Dedifferentiated amniotic fluid mesenchymal stem cell (primary cell): ENCODE data around the gene SURF4.
A peak's percentile ranks its signal among the peaks of the same experiment; 100 is the strongest.

Experiments
- DNase-seq: peaks from one replicate; pipeline ENCODE4 v3.0.0-alpha.2; 2016; ENCODE audit errors: extremely low spot score

SURF4 gene

DNA sequence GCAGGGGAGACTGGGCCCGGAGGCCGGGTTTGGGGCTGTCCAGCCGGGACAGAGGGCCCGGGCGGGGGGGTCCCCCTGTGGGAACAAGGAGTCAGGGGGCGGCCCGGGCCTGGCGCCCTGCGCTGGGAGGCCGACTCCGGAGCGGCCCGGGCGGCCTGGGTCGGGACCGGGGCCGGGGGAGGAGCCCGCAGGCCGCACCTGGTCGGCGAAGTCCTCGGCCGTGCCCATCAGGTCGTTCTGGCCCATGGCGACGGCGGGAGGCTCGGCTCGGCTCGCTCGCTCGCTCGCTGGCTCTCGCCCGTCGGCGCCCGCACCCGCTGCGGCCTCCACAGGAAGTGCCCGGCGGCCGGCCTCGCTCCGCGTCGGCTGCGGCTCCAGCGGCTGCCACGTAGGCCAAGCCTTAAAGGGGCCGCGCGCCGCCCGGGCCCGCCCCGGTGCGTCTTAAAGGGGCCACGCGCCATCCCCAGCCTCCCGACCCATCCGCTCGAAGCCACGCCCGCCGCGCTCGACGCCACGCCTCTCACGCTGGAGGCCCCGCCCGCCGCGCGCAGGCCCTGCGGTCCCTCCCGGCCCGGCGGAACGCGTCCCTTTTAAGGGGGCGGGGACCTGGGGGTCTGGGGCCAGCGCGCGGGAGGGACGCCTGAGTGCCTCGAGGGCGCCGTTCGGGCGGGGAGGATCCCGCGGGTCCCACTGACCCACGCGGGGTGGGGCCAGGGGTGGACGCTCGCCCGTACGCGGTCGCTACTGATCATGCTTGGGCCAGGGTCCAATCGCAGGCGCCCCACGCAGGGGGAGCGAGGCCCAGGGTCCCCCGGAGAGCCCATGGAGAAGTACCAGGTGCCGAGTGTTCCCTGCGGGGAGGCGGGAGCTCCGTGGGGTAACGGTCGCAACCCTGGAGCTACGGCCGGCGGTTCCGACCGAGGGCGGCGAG is at the start of gene SURF4, which contains the start of gene STKLD1:
TSS of gene SURF4 (minus strand) at position 337 of the 931 bp plus-strand sequence. CDS start at position 246, 91 bp downstream.
TSS of gene STKLD1 (plus strand) at position 643 of the 931 bp plus-strand sequence. CDS start at position 751, 108 bp downstream.
- peak; percentile 90 for DNase-seq

DNA sequence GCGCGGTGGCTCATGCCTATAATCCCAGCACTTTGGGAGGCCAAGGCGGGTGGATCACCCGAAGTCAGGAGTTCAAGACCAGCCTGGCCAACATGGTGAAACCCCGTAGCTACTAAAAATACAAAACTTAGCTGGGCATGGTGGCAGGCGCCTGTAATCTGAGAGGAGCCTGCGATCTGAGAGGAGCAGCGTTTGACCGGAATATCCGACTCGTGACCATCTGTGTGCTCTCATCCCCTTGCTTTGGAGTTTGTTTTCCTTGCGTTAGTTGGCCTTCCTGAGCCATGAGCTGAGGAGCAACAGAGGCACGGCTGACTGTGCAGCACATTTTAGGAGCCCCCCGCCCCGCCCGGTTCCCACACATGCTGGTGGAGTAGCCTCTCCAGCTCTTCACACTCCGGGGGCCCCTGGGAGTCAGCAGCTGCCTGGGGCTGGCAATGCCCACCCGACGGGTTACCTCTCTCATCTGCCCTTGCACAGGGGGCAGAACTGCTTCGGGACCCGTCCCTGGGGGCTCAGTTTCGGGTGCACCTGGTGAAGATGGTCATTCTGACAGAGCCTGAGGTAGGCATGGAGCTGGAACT is 49.3 kb upstream of the SURF4 start:
- no peak for DNase-seq

DNA sequence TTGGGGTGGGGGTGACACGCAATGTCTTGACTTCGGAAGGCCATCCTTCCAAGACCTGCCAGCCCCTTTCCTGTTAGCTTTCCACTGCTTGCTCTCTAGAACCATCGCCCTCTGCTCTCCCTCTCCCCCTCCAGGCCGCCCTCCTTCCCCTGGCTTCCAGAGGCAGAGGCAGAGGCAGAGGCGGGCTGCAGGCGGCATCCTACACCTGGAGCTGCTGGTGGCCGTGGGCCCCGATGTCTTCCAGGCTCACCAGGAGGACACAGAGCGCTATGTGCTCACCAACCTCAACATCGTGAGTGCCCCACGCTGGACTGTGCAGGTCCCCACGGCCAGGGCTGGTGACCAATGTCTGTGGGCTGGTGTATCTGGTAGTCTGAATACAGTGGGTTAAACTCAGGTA is 48.3 kb upstream of the SURF4 start:
- DNase-seq = no peak

DNA sequence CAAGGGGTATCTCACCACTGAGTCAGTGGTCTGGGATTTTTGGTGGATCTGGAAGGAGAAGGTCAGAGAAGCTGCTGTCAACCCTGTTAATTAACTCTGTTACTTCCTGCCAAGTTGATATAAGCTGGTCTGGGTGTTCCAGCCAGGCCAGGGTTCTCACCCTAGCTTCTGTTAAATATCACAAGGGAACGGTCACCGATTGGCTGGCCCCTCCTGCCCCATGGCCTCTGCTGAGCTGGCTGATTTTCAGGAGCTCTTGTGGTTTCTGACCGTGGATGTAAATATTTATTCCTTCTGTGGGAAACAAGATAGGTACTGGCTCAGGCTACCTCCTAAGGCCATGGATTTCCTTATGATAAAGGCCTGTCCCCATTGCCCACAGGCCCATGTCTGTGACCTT is 47.4 kb upstream of the SURF4 start:
- no peak for DNase-seq

DNA sequence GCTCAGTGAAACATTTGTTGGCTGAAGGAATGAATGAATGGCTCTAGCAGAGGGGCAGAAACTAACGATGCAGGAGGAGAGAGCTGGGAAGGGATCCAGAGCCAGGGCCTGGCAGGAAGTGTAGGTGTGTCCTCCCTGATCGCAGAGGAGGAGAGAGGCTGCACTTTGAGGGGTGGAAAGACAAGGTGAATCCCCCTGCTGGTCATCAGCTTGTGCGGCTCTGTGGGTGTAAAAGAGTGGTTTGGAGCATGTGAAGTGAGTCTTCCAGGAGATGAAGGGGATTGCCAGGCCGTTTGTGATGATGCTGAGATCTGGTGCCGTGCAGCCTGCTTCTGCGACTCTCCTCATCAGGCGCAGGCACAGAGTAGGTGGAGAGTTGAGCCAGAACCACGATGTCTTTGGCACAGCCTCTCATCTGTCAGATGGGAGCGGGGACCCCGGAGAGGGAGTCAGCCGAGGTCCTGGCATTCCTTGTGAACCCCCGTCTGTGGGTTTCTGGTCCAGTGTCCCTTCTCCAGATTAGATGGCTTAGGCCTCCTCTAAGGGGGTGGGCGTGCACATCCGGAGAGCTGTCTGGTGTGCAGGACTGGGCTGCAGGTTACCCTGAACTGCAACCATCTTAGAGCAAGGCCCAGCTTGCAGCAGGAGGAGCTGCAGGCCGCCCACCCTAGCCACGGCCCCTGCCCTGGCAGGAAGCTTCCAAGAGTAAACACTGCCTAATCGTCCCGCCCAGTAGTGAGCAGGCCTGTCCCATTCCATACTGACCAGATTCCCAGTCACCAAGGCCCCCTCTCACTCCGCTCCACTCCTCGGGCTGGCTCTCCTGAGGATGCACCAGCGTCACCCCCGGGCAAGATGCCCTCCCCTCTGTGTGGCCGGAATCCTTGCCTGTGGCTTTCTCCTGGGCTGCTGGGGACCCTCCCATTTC is 46.0 kb upstream of the SURF4 start, which contains the start of gene ADAMTS13:
TSS of gene ADAMTS13 (plus strand) at position 753 of the 928 bp plus-strand sequence. CDS start at position 830, 77 bp downstream.
- DNase-seq = no peak

DNA sequence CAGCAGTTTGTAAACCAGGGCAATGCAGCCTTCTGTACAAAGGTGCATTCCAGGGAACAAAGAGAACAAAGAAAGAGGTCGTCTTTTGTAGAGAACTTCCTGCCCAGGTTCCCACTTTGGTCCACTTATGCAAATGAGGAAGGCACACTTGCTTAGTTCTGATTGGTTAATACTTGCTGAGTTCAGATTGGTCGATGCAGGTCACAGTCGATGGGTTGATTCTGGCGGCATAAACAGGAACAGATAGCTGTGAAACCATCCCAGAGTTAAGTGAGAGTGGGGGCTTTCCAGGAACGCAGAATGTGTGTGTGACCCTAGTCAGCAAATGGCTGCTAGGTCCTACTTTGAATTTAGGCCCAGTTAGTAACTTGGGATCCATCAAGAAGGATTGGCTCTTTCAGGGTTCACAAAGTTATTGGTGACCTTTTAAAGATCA is 44.5 kb upstream of the SURF4 start:
- DNase-seq = no peak

DNA sequence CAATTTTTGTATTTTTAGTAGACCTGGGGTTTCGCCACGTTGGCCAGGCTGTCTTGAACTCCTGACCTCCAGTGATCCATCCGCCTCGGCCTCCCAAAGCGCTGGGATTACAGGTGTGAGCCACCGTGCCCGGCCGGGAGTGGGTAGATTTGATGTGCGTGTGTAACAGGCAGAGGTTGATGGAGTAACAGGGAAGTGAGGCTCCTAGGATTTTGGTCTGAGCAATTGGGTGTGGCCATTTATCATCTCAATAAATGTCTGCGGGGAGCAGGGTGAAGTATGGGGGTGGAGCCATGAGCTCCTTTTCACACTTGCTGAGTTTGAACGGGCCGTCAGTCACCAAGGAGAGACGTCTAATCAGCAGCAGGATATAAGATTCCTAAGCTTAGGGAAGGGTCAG is 43.1 kb upstream of the SURF4 start:
- DNase-seq = no peak

DNA sequence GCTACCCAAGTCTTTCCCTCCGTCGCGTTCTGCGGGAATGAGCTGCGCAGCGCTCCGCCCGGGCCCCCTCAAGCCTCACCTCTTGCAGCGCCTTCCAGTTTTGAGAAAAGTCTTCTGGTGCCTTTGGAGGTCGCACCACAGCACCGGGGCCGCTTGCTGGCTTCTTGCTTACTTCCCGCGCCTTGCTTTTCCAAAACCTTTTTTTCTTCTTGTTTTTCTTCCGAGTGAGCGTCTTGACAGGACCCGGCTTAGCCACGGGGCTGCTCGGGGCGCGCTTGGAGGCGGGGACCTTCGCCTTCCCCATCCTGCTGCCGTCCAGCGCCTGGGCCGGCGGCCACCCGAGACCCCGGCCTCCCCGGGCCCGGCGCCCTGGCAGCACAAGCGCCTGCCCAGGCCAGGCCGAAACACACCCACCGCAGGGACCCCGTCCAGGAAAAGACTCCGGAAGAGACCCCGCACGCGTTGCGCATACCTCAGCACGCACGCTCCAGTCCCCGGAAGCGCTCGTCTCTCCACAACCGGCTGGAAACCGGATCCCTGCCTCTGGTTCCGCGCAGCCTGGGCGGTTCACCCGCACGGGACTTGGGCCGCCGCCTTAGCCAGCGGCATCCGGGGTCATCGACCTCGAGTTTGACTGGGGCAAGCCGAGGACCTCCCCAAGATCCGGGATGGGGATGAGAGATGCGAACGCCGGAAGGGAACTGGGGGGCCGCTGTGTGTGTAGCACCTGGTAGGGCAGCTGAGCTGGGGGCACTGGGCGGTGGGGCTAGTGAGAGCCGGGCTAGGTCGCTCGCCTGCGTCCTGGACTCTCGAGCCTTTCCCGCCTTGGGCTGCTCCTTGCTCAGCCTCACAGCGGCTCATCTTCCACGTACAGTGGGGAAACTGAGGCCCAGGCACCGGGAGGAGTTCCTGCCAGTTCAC is 41.9 kb upstream of the SURF4 start, which contains the start of gene REXO4:
TSS of gene REXO4 (minus strand) at position 470 of the 921 bp plus-strand sequence. CDS start at position 304, 166 bp downstream.
- DNase-seq = peak; percentile 62

DNA sequence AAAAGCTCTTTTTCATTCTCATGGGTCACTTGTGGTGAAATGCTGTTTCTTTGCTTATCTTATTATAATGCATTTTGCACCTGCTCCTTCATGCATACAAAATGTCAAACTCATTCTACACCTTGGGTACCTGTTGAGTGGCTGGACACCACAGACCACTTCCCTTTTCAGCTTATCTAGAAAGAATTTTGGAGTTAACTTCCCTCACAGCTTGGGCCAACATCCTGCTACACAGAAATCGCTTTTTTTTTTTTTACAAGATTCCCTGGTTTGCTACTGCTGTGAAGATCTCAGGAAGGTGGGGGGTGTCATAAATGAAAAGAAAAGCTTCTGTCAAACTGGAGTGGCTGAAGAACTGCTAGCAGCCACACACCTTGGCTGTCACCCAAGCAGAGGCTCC is 39.3 kb upstream of the SURF4 start:
- no peak for DNase-seq

DNA sequence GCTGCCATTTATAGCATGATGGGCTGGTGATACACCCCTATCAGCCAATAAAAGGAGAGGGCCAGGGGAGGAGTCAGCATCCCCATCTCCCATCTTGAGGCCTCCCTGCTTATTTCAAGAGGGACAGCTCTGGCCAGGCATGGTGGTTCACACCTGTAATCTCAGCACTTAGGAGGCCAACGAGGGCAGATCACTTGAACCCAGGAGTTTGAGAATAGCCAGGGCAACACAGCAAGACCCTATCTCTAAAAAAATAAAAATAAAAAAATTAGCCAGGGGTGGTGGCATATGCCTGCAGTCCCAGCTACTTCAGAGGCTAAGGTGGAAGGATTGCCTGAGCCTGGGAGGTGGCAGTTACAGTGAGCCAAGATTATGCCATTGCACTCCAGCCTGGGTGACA is 32.2 kb upstream of the SURF4 start:
- no peak for DNase-seq

DNA sequence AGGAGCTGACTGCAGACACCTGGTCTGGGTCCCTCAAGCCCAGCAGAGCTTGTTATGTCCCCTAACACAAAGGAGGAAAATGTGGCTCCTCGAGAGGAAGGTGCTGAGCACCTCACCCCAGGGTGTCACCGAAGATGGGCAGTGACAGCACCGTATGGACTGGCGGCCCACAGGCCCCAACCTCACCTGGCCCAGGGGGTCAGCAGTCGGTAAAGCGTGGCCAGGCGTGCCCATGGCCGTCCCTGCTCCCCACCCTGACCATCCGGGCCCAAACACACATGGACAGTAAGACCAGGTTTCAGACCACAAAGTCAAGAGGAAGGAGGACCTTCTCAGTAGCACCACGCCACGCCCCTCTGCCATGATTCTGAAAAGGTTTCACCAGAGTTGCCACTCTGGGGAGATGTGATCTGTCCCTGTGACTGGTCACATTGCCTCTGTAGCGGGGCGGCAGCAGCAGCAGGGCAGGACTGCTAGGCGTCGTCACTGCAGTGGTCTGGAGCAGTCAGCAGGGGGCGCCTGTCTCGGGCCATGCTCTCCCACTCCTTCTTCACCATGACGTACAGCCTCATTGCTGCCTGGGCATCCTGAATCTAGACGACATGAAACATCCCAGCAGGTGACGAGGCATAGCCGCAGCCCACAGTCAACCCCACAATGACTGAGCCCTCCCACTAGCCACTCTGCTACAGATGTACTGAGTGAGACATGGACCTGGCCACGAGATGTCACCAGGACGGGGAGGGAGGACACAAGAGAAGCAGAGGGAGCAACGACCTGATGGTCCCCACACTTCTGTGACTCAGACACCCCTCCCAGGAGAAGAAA is 30.8 kb upstream of the SURF4 start:
- DNase-seq = peak; percentile 47

DNA sequence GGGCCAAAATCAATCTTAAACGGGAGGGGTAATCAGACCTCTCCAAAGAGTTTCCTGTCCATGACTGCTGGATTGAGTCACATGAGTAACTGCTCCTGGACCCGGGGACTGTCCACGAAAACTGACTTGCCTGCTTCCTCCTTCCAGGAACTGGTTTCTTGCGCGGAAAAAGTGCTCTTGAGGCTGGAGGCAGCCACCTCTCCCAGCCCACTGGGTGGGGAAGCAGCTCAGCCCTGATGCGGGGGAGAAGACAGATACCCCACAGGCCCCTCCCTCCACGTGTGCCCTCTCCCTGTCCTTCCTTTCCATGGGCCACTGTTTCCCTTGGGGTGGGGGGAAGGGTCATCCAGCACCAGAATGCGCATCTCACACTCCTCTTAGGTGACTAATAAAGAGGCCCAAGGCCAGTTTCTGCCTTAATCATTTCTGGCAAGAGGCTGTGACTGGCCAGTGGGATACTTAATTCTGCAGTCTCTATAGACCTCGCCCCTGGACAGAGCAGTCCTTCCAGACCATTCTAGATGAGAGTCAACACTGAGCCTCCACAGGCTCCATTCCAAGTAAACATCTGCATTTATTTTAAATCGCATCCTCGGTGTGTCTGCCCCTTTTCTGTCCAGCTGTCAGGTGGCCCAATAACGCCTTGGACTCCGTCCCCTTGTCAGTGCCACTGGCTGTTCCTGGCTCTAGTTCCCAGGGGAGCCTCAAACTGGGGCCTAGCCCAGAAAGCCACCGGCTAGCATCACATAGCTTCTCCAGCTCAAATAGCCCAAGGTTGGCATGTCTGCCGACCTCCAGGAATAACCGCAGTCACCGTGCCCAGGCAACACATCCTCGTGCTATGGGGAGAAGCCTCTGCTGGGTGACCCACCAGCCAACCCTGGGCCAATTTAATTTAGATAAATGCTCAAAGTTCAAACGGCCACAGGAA is 29.9 kb upstream of the SURF4 start:
- DNase-seq = no peak

DNA sequence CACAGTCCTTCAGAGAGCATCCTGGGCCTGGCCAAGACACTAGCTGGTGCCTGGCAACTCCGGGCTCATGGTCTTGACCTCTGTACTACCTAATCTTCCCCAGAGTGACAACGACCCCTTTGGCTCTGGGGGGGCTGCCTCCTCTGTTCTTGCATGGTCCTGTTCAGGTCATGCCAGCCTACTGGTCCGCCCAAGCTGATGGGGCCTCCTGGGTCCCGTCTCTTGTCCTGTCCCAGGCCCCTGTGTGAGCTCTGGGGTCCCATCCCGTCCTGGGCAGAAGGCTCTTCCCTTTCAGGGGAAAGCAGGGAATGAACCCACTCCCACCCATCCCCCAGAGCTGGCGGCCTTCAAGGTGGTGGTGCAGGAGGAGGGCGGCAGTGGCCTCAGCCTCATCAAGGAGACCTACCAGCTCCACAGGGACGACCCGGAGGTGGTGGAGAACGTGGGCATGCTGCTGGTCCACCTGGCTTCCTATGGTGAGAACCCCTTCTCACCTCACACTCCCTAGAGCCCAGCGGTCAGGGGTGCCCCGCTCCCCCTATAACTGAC is 28.7 kb upstream of the SURF4 start:
- DNase-seq = no peak

DNA sequence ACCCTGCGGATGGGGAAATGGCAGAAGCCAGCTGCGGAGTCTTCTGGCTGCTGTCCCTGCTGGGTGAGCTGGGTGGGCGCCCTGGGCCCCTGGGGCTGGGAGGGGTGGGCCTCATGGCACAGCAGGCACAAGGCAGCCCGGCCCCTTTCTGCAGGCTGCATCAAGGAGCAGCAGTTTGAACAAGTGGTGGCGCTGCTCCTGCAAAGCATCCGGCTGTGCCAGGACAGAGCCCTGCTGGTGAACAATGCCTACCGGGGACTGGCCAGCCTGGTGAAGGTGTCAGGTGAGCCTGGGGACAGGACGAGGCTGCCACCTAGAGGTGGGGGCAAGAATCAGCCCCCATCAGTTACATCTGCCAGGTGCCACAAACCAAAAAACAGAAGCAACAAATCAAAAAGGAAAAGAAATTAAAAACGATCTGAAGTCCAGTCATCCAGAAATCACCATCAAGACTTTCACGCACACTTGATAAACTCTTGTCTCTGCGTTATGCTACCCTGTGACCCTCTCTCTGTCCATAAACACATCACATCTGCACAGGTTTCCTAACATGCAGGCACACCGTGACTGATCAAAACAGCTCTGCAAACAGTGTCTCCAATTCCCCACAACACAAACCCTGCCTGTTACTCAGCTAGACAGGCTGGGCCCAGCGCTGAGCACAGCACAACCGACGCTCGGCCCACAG is 28.1 kb upstream of the SURF4 start:
- no peak for DNase-seq

DNA sequence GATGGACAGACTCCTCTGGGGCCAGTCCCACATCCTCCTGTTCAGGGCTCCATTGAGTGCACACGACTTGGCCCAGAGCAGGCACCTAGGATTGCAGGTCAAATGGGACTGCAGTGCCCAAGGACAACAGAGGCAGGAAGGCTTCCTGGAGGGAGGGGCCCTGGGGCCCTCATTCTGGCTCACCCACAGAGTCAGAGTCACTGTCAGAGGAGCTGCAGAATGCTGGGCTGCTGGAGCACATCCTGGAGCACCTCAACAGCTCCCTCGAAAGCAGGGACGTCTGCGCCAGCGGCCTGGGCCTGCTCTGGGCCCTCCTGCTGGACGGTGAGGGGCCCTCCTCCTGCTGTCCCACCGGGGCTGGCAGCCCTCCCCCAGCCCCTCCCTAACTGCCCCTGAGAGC is 26.8 kb upstream of the SURF4 start:
- no peak for DNase-seq

DNA sequence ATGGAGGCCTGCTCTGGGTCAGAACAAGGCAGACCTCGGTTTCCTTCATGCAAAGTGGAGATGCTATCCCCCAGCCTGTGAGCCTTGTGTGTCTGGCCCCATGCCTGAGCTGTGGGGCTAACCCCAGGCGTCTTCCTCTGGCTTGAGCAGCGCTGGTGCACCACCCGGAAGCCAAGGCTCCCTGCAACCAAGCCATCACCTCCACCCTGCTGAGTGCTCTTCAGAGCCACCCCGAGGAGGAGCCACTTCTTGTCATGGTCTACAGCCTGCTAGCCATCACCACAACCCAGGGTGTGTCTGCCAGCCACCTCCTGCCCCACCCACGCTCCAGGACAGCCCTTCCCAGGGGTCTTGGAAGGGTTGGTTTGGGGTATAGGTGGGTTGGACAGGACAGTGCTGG is 25.7 kb upstream of the SURF4 start:
- DNase-seq = no peak

DNA sequence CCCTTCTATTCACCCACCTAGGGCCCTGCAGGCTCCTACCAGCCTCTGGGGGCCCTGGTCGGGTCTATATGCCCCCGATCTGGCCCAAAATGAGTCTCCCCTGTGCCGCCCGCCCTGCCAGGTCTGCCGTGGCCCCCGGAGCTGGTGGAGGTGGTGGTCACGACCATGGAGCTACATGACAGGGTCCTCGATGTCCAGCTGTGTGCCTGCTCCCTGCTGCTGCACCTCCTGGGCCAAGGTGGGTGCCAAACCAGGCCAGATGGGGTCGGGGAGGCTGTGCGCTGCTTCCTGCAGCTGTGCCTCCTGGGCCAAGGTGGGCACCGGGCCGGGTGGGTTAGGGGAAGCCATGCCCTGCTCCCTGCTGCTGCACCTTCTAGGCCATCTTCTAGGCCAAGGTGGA is 24.4 kb upstream of the SURF4 start:
- DNase-seq = no peak

DNA sequence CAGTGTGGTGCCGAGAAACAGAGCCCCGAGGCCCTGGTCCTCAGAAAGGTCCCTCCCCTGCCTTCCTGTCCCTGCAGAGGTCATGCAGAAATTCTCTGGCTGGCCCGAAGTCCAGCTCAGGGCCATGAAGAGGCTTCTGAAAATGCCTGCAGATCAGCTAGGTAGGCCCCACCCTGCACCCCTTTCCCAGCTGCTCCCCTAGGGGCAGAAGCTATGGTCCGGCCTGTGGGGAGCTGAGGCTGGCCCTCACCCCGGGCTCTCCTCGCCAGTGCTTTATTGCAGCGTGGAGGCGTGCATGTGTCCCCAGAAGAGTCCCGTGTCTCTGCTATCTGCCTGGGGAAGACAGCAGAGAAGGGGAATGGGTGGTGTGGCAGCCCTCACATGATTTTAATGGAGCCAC is 22.0 kb upstream of the SURF4 start:
- no peak for DNase-seq
